Frontal cortex (tissue), 4 donors: ENCODE measurements around the gene SH3YL1. TPM values are rescaled to one million over a fixed set of nuclear protein-coding genes. Genes with fewer than 3 reads are reported as not detected.

Source experiments
- DNase-seq, 2 donors: peaks; one replicate each; pipeline ENCODE4 v3.0.0; 2012; ENCODE audit warnings: low spot score in 2 of 2
- FAIRE-seq: peaks from 2 replicates; lab custom pipeline; 2012; peaks lifted over from hg19 to GRCh38; lab: Jason Lieb, UNC
- total RNA-seq: library from RNA; depleted of rRNA; stranded (reverse); fragments of >200 nt; gene quantifications from one replicate; pipeline ENCODE4 v1.2.3, GENCODE V29; 2014
- donor health status: control.
- donor health status: control.
- donor health status: control.

SH3YL1 gene
- 55.4 TPM for total RNA-seq

GRCh38 chr2:263774-264492 lies at the start of gene SH3YL1:
TSS of gene SH3YL1 (minus strand) at chr2:264032. CDS start at chr2:263984, 48 bp downstream.
- FAIRE-seq (no peak), DNase-seq (peak; percentile 37 to 44)

GRCh38 chr2:310994-311393 lies 47.2 kb upstream of the SH3YL1 start:
- FAIRE-seq (no peak), DNase-seq (no peak)

- FAIRE-seq: no peak
- no peak for DNase-seq
These were observed 46.2 kb upstream of the SH3YL1 start for GRCh38 chr2:309954-310510.

- FAIRE-seq (no peak), DNase-seq (no peak)
These were observed 45.5 kb upstream of the SH3YL1 start for GRCh38 chr2:309148-309953.

- FAIRE-seq (no peak), DNase-seq (no peak)
These were observed 41.5 kb upstream of the SH3YL1 start for GRCh38 chr2:305366-305765.

- DNase-seq (no peak), FAIRE-seq (no peak)
These were observed 32.5 kb upstream of the SH3YL1 start for GRCh38 chr2:296354-296753.

- DNase-seq: no peak
- FAIRE-seq: no peak
These were observed 31.3 kb upstream of the SH3YL1 start for GRCh38 chr2:295090-295489.

- peak; percentile 75 to 77 for DNase-seq
- FAIRE-seq: peak; percentile 52
These were observed 26.4 kb upstream of the SH3YL1 start for GRCh38 chr2:290090-290722.

GRCh38 chr2:289362-290089 lies 25.7 kb upstream of the SH3YL1 start:
- FAIRE-seq: no peak
- DNase-seq: peak; percentile 33 to 43

- no peak for FAIRE-seq
- peak; percentile 16 to 36 for DNase-seq
These were observed 25.0 kb upstream of the SH3YL1 start for GRCh38 chr2:288758-289361.

GRCh38 chr2:287911-288757 lies 24.3 kb upstream of the SH3YL1 start, which contains the start of gene ALKAL2:
TSS of gene ALKAL2 (minus strand) at chr2:288091. CDS start at chr2:287835, 256 bp downstream.
- FAIRE-seq (no peak), DNase-seq (peak; percentile 20 to 38)

GRCh38 chr2:287471-287885 lies 23.6 kb upstream of the SH3YL1 start:
- FAIRE-seq (no peak), DNase-seq (peak; percentile 34 to 48)

GRCh38 chr2:286774-287392 lies 23.1 kb upstream of the SH3YL1 start:
- FAIRE-seq: no peak
- DNase-seq: no peak

- no peak for FAIRE-seq
- DNase-seq: no peak
These were observed 22.2 kb upstream of the SH3YL1 start for GRCh38 chr2:286035-286434.

GRCh38 chr2:285531-285930 lies 21.7 kb upstream of the SH3YL1 start:
- FAIRE-seq (no peak), DNase-seq (no peak)

GRCh38 chr2:284896-285492 lies 21.2 kb upstream of the SH3YL1 start:
- DNase-seq (no peak), FAIRE-seq (no peak)

GRCh38 chr2:283996-284794 lies 20.4 kb upstream of the SH3YL1 start:
- no peak for FAIRE-seq

More at GRCh38 chr2:283996-284794, 20.4 kb upstream of the SH3YL1 start:
- no peak for DNase-seq
